ENCODE data around the gene ZNF74.
"Not testable (repeated sequence)": the region's sequence is repeated elsewhere in the genome, so short reads cannot be mapped to it uniquely, and the experiment has no call there.

Gene ZNF74

GRCh38 chr22:20372406-20372854, 21.5 kb upstream of the ZNF74 start:
- H3K27me3 ChIP-seq (ENCODE audit: insufficient read depth, low read length); H3K79me1 ChIP-seq (ENCODE audit: low read length); H3K4me2 ChIP-seq (ENCODE audit: low read length); H3K9me3 ChIP-seq (ENCODE audit: insufficient read depth, low read depth, low read length); H2BK12ac ChIP-seq (ENCODE audit: low read length); H4K12ac ChIP-seq (ENCODE audit: low read depth, low read length); H3K4me1 ChIP-seq (ENCODE audit: control insufficient read depth in 1 of 2, insufficient read depth in 2 of 2, low read length in 2 of 2); DNase-seq; H2AK5ac ChIP-seq (ENCODE audit: low read length); H3K23ac ChIP-seq (ENCODE audit: low read length); H3K18ac ChIP-seq (ENCODE audit: low read length); H3K4ac ChIP-seq (ENCODE audit: low read depth, low read length); H3K4me3 ChIP-seq (ENCODE audit: low read depth, low read length); H3K79me2 ChIP-seq (ENCODE audit: control insufficient read depth, insufficient read depth, low read length, poor library complexity); H3K9ac ChIP-seq (ENCODE audit: low read length); H2AFZ ChIP-seq (ENCODE audit: insufficient read depth, low read length, poor library complexity); H3K36me3 ChIP-seq (ENCODE audit: control insufficient read depth in 1 of 2, insufficient read depth in 2 of 2, low read length in 2 of 2): not testable (repeated sequence)
- Histone ChIP-seq H3K14ac (ENCODE audit: low read length) (peak overlapping the region; percentile 61), H4K8ac (ENCODE audit: low read depth, low read length) (peak overlapping the region; percentile 70), H4K91ac (ENCODE audit: low read depth, low read length) (peak overlapping the region; percentile 55), H2BK120ac (ENCODE audit: insufficient read depth, low read length, poor library complexity) (peak overlapping the region; percentile 22), H3K27ac (ENCODE audit: low read depth, low read length) (peak overlapping the region; percentile 65), H2BK5ac (ENCODE audit: low read depth, low read length, poor library complexity) (peak overlapping the region; percentile 63)
- WGBS (ENCODE audit: extremely low coverage, insufficient coverage, insufficient read length) = no CpG with 5 or more reads among the region's 8 CpGs

- not testable (repeated sequence) for H2AFZ ChIP-seq (ENCODE audit: insufficient read depth, low read length, poor library complexity); H3K18ac ChIP-seq (ENCODE audit: low read length); H3K79me2 ChIP-seq (ENCODE audit: control insufficient read depth, insufficient read depth, low read length, poor library complexity); H3K36me3 ChIP-seq (ENCODE audit: control insufficient read depth in 1 of 2, insufficient read depth in 2 of 2, low read length in 2 of 2); H2AK5ac ChIP-seq (ENCODE audit: low read length); H3K9ac ChIP-seq (ENCODE audit: low read length); H3K4ac ChIP-seq (ENCODE audit: low read depth, low read length); H3K4me3 ChIP-seq (ENCODE audit: low read depth, low read length); H3K4me1 ChIP-seq (ENCODE audit: control insufficient read depth in 1 of 2, insufficient read depth in 2 of 2, low read length in 2 of 2); H2BK5ac ChIP-seq (ENCODE audit: low read depth, low read length, poor library complexity); H2BK12ac ChIP-seq (ENCODE audit: low read length); H3K23ac ChIP-seq (ENCODE audit: low read length); H4K91ac ChIP-seq (ENCODE audit: low read depth, low read length); H3K9me3 ChIP-seq (ENCODE audit: insufficient read depth, low read depth, low read length); H2BK120ac ChIP-seq (ENCODE audit: insufficient read depth, low read length, poor library complexity); H4K12ac ChIP-seq (ENCODE audit: low read depth, low read length); H3K4me2 ChIP-seq (ENCODE audit: low read length); H4K8ac ChIP-seq (ENCODE audit: low read depth, low read length); H3K79me1 ChIP-seq (ENCODE audit: low read length); H3K14ac ChIP-seq (ENCODE audit: low read length); H3K27me3 ChIP-seq (ENCODE audit: insufficient read depth, low read length)
- no CpG with 5 or more reads among the region's 6 CpGs for WGBS (ENCODE audit: extremely low coverage, insufficient coverage, insufficient read length)
- peak in 1 of 2 donors; percentile 31 for DNase-seq
- H3K27ac ChIP-seq (ENCODE audit: low read depth, low read length) = peak overlapping the region; percentile 32
Measured at GRCh38 chr22:20373195-20373706, 20.7 kb upstream of the ZNF74 start.

GRCh38 chr22:20374130-20374529, 19.8 kb upstream of the ZNF74 start:
- H3K9ac ChIP-seq (ENCODE audit: low read length); H3K4me2 ChIP-seq (ENCODE audit: low read length); H3K36me3 ChIP-seq (ENCODE audit: control insufficient read depth in 1 of 2, insufficient read depth in 2 of 2, low read length in 2 of 2); H3K14ac ChIP-seq (ENCODE audit: low read length); H2BK120ac ChIP-seq (ENCODE audit: insufficient read depth, low read length, poor library complexity); H3K4me1 ChIP-seq (ENCODE audit: control insufficient read depth in 1 of 2, insufficient read depth in 2 of 2, low read length in 2 of 2); H3K4ac ChIP-seq (ENCODE audit: low read depth, low read length); H2BK12ac ChIP-seq (ENCODE audit: low read length); H2AFZ ChIP-seq (ENCODE audit: insufficient read depth, low read length, poor library complexity); H3K9me3 ChIP-seq (ENCODE audit: insufficient read depth, low read depth, low read length); DNase-seq; H3K23ac ChIP-seq (ENCODE audit: low read length); H4K8ac ChIP-seq (ENCODE audit: low read depth, low read length); H3K27me3 ChIP-seq (ENCODE audit: insufficient read depth, low read length); H3K4me3 ChIP-seq (ENCODE audit: low read depth, low read length); H3K27ac ChIP-seq (ENCODE audit: low read depth, low read length); H4K12ac ChIP-seq (ENCODE audit: low read depth, low read length); H3K79me1 ChIP-seq (ENCODE audit: low read length); H2AK5ac ChIP-seq (ENCODE audit: low read length); H4K91ac ChIP-seq (ENCODE audit: low read depth, low read length); H3K18ac ChIP-seq (ENCODE audit: low read length); H3K79me2 ChIP-seq (ENCODE audit: control insufficient read depth, insufficient read depth, low read length, poor library complexity); H2BK5ac ChIP-seq (ENCODE audit: low read depth, low read length, poor library complexity): not testable (repeated sequence)
- WGBS (ENCODE audit: extremely low coverage, insufficient coverage, insufficient read length) = no CpG with 5 or more reads among the region's 2 CpGs

- H3K36me3 ChIP-seq (ENCODE audit: control insufficient read depth in 1 of 2, insufficient read depth in 2 of 2, low read length in 2 of 2); H3K9me3 ChIP-seq (ENCODE audit: insufficient read depth, low read depth, low read length); H2BK120ac ChIP-seq (ENCODE audit: insufficient read depth, low read length, poor library complexity); H3K79me1 ChIP-seq (ENCODE audit: low read length); DNase-seq; H3K23ac ChIP-seq (ENCODE audit: low read length); H3K27ac ChIP-seq (ENCODE audit: low read depth, low read length); H4K8ac ChIP-seq (ENCODE audit: low read depth, low read length); H2BK12ac ChIP-seq (ENCODE audit: low read length); H3K9ac ChIP-seq (ENCODE audit: low read length); H3K14ac ChIP-seq (ENCODE audit: low read length); H2AFZ ChIP-seq (ENCODE audit: insufficient read depth, low read length, poor library complexity); H3K27me3 ChIP-seq (ENCODE audit: insufficient read depth, low read length); H4K12ac ChIP-seq (ENCODE audit: low read depth, low read length); H4K91ac ChIP-seq (ENCODE audit: low read depth, low read length); H2BK5ac ChIP-seq (ENCODE audit: low read depth, low read length, poor library complexity); H2AK5ac ChIP-seq (ENCODE audit: low read length); H3K79me2 ChIP-seq (ENCODE audit: control insufficient read depth, insufficient read depth, low read length, poor library complexity); H3K18ac ChIP-seq (ENCODE audit: low read length); H3K4me2 ChIP-seq (ENCODE audit: low read length); H3K4ac ChIP-seq (ENCODE audit: low read depth, low read length); H3K4me1 ChIP-seq (ENCODE audit: control insufficient read depth in 1 of 2, insufficient read depth in 2 of 2, low read length in 2 of 2); H3K4me3 ChIP-seq (ENCODE audit: low read depth, low read length): not testable (repeated sequence)
- no CpG with 5 or more reads among the region's 8 CpGs for WGBS (ENCODE audit: extremely low coverage, insufficient coverage, insufficient read length)
Measured at GRCh38 chr22:20376281-20376680, 17.7 kb upstream of the ZNF74 start.

All from trophoblast cell (in vitro differentiated cells and primary cell).